Stimulated activated CD4-positive, alpha-beta T cell treated with anti-CD3 and anti-CD28 coated beads, Interleukin-1b, Interleukin-23, amount 100 ng/mL, for 48 hours (primary cell): Measurements from ENCODE around the gene TNRC18.

Experiments
- DNase-seq: peaks from one replicate; pipeline ENCODE4 v3.0.0-alpha.2; 2020

Gene TNRC18

DNA sequence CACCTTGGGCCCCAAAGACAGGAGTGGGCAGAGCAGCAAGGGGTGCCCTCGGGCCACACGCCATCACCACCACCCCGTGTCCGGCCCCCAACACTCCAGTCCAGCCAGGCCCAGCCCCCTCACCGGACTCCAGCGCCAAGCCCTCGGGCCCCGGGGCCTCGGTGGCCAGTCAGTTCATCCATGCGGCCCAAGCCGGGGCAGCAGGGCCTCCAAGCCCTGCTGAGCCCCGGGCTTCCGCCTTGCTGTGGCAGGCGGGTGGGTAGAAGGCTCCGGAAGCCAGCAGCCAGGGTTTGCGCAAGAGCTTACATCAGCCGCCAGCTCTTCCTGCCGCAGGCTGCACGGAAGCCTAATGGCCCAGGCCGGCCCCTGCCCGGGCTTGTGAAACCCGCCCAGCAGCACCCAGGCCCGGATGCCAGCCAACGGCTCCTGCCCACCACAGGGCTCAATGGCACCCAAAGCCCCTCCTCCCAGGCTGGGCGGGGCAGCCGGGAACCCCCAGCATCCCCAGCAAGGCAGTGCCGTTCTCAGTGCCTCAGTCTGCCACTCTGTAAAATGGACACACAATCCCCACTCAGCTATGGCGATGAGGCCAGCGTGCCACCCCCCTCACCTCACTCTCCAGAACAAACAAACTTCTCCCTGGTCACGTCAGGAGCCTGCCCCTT lies 26.5 kb downstream of the TNRC18 start:
- peak; percentile 91 for DNase-seq

DNA sequence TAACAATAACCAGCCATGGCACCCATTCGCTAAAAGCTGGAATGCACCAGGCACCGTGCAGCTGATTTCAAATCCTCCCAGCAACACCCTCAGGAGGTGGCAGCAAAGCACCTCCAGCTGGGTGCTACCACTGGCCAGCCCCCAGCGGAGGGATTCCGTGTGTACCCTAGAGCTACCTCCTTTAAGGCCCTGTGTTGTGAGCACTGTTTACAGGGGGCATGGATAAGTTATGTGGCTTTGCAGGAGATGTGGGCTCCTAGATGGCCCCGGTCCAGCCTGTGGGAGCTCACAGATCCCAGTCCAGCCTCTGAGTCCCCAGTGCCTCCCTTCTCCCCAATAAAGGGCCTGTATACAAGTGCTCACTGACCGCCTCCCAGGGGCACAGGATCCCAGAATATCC lies 27.1 kb downstream of the TNRC18 start:
- DNase-seq = peak; percentile 64

DNA sequence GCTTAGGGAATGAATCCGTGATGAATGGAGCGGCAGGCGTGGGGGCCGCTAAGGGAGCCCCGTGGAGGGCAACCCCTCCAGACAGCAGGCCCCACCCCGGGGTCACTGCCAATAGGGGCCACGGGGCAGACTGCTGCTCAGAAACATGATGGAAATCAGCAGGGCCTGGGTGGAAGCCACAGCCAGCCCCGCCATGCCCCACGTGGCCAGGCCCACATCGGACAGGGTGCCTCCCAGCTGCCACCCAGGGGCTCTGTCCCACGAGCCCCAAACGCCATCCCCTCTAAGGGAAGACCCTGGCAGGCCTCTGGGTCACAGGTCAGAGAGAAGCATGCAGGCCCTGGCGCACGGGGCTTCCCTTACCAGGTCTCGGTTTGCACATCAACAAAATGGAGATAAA lies 28.4 kb downstream of the TNRC18 start:
- no peak for DNase-seq

DNA sequence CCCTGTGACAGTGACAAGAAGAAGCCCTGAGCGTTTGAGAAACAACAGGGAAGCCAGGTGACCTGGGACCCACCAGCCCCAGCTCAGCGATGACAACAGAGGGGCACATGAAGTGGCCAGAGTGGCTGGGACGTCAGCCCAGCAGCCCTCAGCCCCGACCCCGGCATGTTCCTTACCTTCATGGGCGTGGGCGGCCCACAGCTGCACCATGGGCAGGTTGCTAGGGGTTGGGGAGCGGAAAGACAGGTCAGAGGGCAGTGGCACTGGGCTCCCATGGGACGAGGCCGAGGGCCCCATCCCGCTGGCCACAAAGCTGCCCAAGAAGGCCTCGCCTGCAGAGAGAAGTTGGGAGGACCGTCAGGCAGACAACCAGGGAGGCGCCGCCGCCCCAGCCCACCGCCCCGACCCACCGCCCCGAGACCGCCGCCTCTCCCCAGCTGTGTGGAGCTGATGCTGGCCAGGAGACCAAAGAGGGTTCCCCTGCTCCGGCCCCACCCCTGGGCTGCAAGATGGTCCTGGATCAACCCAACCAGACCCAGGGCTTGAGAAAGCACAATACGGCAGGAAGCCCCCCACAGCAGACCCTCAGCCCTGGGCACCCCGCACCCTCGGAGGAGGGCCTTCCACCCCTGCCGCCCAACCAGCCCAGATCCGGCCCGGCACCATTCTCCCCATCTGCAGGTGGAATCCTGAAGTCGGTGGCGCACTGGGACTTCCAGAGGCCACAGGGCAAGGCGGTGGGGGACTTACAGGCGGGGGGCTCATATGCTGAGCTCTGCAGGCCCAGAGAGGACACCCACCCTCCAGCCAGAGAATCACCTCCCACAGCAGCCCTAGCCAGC lies 29.1 kb downstream of the TNRC18 start:
- DNase-seq = no peak

DNA sequence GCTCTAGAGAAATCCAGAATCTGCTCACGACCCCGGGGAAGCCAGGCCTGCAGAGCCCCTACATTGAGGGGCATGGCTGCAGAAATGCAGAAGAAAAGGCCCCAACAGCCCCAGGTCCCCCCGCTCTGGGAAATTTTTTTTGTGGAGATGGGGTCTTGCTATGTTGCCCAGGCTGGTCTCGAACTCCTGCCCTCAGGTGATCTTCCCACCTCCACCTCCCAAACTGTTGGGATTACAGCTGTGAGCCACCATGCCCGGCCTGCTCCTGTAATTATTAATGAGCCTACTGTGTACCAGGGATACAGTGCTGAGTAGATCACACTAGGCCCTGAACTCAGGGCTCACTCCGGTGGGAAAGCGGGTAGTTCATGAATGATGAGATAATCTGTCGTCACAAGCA lies 29.9 kb downstream of the TNRC18 start:
- no peak for DNase-seq

DNA sequence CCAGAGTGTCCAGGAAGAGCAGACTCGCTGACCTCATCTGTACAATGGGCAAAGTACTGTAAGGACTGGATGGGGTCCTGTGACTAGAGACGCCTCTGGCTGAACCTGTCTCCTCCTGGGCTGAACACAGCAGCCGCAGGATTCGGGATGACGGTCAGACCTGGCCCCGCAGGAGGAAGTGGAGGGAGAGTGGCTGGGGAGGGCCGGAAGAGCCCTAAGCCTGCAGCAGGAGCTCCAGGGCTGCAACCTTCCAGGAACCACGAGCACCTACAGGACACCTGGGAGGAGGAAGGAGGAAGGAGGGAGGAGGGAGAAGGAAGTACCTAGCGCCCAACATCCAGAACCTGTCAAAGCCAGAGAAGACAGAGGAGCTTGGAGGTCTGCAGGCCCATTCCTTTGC lies 30.3 kb downstream of the TNRC18 start:
- DNase-seq = no peak

DNA sequence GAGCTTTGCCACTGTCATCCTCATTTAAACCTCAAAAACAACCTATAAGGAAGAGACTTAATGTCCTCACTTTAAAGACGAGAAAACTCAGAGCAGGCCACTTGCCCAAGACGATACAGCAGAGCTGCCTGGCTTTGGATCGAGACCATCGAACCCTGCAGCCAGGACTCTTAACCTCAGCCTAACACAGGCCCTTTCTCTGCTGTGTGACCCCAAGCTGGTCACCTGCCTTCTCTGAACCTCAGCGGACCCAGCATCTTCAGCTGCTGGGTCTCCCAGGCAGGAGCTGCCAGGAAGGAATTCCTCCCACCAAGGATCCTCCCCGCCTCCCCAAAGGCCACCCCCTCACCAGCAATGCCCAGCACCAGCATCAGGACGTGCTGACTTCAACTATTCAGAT lies 32.7 kb downstream of the TNRC18 start:
- DNase-seq = no peak

DNA sequence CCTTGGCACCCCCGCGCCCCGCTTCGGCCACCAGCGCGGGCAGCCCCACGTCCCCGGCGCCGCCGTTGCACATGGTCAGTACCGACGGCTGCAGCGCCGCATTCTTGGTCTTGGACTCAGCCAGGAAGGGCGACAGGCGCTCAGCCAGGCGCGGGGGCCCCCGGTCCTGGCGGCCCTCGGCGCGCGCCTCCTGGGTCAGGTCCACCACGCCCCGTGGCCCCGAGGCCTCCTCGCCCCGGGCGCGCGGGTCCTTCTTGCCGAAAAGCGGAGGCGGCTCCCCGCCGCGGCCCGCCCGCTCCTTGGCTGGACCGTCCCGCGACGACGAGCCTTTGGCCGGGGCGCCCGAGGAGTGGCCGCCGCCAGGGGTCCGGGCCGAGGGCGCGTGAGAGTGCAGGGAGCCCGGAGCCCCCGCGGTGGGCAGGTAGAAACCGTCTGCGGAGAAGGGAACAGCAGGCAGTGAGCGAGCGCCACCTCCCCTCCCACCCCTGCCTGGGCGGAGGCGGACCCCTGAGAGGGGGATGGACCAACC lies 34.7 kb downstream of the TNRC18 start:
- no peak for DNase-seq

DNA sequence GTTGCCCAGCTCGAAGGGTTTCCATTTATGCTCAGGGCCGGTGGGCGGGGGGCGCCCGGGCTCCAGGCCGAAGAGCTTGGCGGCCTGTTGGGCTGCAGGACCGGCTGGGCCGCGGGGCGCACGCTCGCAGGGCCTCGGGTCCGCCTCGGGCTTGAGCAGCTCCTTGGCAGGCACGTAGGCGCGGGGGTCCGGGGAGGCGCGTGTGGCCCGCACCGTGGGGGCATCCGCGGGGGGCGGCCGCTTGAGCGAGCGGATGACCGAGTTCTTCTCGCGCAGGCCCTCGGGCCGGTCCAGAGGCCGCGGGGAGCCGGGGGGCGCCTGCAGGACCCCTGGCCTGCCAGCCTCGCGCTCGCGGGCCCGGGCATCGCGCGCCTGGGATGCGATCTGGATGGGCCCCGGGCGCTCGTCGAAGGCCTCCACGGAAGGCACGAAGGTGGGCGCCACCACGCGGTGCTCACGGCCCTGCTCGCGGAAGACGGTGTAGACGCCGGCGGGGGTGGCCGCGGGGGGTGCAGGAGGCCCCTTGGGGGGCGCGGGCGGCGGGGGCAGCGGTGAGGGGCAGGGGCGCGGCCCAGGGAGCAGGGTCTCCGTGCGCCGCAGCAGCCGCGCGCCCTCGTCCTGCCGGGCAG lies 35.2 kb downstream of the TNRC18 start:
- DNase-seq = no peak

DNA sequence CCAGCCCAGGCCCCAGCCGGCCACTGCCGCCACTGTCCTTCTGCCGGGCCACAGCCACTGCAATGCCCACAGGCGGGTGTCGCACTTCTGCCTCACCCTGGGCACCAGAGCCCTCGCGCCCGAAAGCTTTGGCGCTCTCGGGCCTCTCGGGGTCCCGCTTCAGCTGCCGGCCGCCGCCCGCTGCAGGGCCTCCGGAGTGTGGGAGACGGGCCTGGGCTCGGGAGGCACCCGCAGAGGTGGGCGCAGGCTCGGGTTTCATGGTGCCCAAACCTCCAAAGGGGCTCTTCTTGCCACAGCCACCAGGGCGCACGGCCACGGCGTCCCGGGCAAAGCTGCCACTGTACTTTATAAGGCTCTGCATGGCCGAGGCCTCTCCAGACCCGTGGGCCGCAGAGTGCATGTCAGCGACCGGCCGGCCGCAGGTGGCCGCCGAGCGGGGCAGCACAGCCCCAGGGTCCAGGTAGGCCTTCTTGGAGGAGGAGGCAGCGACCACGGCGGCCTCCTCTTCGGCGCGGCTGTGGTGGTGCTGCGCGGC lies 35.9 kb downstream of the TNRC18 start:
- DNase-seq = no peak

DNA sequence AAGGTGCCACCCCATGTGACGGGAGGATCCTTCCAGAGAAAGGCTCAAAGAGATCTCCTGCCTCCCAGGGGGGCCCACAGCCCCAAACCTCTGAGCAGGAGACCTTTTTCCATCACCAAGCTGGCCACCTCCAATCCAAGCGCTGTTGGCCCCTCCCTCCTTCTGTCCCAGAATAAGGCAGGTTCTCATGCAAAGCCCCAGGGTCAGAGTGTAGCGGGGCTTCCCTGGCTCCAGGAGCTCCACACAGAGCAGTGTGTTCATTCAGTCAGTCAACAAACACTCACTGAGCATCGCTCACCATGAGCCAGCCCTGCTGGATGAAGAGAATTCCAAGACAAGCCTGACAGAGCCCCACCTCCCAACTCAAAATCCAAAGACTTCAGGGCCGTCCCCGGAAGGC lies 39.0 kb downstream of the TNRC18 start:
- no peak for DNase-seq

DNA sequence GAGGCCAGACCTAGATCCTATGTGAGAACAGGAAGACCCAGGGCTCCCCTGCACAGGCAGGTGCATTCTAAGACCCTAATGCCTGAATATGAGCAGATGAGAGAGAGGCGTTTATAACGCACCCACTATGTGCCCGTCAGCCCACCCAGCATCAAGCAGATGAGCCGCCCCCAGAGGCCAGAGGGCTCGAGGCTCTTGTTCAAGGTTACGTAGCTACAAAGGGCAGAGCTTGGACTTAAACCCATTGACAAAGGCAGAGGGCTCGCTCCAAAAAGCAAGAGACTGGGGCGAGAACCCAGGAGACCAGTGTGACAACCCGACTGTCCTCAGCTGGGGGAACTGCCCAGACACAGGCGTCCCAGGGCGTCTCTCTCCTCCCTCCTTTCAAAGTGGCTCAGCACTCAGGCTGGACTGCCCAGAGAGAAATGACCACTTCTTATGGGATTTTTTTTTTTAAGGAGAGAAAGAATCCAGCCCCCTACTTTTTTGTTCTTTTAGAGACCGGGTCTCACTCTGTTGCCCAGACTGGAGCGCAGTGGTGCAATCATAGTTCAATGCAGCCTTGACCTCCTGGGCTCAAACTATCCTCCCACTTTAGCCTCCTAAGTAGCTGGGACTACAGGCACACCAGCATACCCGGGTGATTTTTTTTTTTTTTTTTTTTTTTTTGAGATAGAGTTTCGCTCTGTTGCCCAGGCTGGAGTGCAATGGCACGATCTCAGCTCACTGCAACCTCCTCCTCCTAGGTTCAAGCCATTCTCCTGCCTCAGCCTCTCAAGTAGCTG lies 40.1 kb downstream of the TNRC18 start:
- DNase-seq = no peak

DNA sequence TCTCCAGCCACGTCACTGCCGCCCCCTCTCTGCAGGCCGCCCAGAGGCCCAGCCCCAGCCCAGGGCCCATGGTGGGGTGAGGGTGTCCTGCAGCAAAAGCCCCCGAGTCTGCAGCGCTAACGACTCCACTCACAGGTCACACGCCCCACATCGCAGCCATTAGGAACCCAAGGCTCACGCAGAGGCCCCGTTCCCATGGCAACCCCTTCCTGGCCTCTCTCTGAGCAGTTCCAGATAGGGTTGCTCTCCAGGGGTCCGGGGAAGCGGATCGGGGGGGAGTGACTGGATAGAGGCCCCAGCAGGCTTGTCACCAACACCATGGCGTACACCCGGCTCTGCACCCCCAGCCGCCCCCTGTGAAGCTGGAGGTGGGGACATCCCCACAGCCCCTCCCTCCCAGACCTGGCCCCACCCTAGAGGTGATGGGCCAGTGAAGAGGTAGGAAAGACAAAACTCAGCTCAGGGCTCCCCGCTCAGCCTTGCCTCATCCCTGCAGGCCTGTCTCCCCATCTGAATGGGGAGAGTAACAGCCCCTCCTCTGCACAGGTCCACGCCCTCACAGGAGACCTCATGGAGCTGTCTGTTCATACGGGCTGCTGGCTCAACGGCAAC lies 41.2 kb downstream of the TNRC18 start:
- no peak for DNase-seq

DNA sequence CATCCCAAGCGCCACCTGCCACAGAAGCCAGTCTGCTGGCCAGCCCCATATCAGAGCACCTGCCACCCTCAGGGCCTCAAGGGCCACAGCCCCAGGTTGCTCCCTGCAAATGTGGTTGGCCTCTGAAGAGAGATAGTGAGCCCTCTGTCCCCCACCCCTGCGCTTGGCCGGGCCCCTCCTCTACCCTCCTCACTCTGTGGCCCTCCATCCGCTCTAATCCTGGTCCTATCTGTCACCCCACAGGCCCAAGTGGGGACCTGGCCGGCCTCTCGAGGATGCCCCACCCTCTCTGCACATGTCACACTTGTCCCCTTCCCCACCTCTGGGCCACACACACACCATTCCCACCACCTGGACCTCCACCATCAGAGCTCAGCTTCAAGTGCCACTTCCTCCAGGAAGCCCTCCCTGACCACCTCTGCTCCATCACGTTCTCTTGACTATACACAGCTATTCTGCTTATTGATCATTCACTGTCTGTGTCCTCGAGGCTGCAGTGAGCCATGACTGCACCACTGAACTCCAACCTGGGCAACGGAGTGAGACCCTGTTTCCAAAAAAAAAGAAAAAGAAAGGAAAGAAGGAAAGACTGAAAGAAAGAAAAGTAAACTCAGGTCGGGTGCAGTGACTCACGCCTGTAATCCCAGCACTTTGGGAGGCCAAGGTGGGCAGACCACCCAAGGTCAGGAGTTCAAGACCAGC lies 42.4 kb downstream of the TNRC18 start:
- no peak for DNase-seq

DNA sequence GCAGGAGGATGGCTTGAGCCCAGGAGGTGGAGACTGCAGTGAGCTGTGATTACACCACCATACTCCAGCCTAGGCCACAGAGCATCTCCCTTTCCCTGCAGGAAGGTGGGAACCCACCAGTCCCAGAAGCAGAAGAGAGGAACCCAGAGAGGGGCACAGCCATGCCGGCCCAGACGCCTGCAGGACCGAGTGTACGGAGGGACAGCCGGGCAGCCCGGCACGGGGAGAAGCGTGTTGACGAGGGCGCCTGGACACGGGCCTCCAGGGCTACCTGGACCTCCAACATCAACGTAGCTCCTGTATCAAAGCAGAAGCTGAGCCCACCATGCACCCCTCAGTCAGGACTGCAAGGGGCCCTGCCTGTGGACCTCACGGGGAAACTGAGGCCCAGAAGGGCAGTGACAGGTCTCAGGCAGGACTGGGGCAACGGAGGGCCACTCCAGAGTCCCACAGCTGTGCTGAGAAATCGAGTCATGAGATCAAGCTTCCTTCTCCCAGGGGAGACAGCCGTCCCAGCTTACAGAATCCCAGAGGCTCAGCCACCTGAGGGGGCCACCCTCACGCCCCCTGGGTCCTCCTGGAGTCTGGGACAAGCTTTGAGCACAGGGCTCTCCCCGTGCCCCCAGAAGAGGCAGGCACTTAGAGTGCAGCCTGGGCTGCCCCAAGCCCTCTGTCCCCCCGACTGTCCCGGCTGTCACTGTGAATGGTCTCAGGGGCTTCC lies 43.1 kb downstream of the TNRC18 start:
- no peak for DNase-seq

DNA sequence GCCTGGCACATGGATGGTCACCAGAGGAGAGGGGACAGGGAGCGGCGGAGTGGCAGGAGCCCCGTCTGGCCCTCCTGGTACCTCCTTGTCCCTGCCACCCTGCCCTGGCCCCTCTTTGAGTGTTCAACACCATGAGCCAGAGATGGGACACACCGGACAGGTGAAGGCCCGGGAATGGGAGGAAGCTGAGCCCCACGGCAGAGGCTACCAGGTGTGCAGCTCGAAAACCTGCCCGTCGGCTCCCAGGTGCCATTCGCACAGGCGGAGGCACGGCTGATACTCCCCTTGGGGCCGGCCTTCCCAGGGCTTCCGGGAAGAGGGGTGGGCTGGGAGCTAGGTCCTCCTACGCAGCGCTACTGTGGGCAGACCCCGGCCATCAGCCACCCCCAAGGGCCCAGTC lies 44.1 kb downstream of the TNRC18 start:
- DNase-seq = no peak

DNA sequence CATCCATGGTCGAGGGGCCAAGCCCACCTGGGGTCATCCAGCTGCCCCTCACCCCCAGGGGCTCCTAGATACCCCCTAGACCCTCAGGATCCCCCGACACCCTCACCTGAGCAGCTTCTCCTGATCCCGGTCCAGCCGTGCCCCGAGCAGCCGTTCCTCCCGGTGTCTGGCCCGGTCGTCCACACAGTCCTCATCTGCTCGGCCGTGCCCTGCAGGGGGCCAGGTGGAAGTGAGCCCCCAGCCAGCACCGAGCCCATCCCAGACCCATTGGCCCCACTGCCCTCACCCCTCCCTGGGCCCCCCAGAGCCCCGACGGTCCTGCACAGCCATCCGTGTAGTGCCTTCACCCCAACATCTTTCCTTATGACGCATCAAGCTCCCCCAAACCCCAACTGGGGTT lies 45.8 kb downstream of the TNRC18 start:
- no peak for DNase-seq

DNA sequence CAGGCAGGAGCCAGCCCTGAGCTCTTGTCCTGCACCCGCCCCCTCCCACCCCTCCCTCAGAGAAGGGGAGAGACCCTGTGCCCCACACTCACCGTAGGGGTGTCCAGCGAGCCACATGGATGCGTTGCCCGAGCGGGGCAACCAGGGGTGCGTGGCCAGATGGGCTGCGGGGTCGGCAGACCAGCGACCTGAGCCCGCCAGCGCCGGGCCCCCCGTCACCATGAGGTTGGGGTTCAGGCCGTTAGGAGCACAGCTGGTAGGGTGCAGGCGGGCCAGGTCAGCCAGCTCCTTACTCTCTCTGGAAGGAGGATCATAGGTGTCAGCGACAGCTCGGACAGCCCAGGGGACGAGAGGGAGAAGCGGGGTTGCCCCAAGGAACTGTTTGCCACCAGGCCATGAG lies 46.4 kb downstream of the TNRC18 start:
- DNase-seq = no peak

DNA sequence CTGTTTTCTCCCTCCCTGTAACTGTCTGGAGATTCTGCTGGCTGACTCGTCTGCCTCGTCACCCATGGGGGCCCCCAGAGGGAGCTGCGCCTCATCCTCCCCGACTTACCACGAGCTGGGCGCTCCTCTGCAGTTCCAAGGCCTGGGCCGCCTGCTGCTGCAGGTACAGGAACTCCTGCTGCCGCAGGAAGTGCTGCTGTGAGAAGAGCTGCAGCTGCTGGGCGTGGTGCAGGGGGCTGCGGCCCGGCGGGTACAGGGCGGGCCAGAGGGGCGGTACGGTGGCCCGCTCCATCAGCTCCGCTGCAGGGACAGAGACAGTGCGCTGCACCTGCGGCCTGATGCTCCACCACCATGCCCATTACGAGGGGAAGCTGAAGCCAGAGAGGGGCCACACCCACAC lies 47.7 kb downstream of the TNRC18 start:
- DNase-seq = no peak

DNA sequence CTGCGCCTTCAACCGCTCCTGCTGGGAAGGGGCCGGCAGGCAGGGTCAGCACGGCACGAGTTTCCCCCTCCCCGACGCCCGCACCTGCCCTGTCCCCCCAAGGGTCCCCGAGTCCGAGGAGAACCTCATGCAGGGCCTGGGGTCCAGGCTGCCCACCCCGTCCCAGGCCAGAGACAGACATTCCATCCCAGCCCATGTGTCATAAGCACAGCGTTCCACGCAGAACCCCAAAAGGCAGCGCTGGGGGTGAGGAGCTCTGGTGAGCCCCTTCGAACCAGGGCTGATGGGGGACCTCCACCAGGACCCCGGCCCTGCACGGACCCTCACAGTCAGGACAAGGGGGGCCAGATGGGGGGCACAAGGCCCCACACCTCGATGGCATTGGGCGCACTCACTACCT lies 49.2 kb downstream of the TNRC18 start:
- DNase-seq = no peak

DNA sequence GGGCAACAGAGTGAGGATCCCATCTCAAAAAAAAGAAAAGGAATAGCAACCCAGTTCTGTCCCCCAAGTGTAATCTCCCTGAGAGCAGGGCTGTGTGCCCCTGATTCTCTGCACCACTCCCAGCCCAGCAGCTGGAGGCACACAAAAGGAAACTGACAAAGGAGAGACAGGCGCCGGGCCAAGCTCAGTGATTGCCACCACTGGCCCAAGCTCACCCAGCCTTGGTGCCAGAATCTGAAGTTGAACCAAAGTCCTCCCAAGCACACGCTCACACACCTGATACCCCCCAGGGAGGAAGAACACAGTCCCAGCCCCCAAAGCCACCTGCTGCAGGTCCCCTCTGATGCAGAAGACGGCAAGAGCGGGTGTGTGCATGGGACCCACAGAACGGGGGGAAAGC lies 50.3 kb downstream of the TNRC18 start:
- no peak for DNase-seq
